Effector memory CD8-positive, alpha-beta T cell (primary cell): ENCODE measurements around the gene FAM3D.

Source experiments
- ATAC-seq: fragments of 150-1000 bp; cut with Tn5 transposase; replicated peaks from 2 replicates; pipeline ENCODE4 v1.10.0; 2021; ENCODE audit warnings: mild to moderate bottlenecking, moderate library complexity
- DNase-seq, 3 experiments: peaks; one replicate each; pipeline ENCODE4 v3.0.0; 2021
- H3K27ac Mint-ChIP-seq, 2 donors: one replicate each; pipeline ENCODE4 v1.8.0; 2022; ENCODE audit warnings: mild to moderate bottlenecking in 2 of 2, mixed read lengths in 2 of 2, moderate library complexity in 2 of 2
- H3K27me3 Mint-ChIP-seq, 2 donors: one replicate each; pipeline ENCODE4 v1.8.0; 2022; ENCODE audit warnings: mixed read lengths in 2 of 2
- H3K36me3 Mint-ChIP-seq: one replicate; pipeline ENCODE4 v1.8.0; 2022; ENCODE audit warnings: mild to moderate bottlenecking, moderate library complexity, mixed read lengths; ENCODE audit not compliant: insufficient read depth
- H3K4me1 Mint-ChIP-seq, 2 donors: one replicate each; pipeline ENCODE4 v1.8.0; 2022; ENCODE audit warnings: low read depth in 2 of 2, mixed read lengths in 2 of 2
- H3K4me3 Mint-ChIP-seq, 2 donors: one replicate each; pipeline ENCODE4 v1.8.0; 2022; ENCODE audit warnings: mild to moderate bottlenecking in 2 of 2, mixed read lengths in 2 of 2, moderate library complexity in 2 of 2
- H3K9me3 Mint-ChIP-seq, 2 donors: one replicate each; pipeline ENCODE4 v1.8.0; 2022; ENCODE audit warnings: mixed read lengths in 2 of 2

Gene FAM3D

GRCh38 chr3:58585005-58585786, 81.4 kb downstream of the FAM3D start:
- Mint-ChIP-seq H3K27ac (peak overlapping the region in 1 of 2 donors; percentile 75), H3K4me1 (peaks cover 19% of the 10 kb centered on the region in 2 donors), H3K27me3 (peaks cover 33 to 67% of the 10 kb centered on the region in 2 donors), H3K36me3 (peaks cover 3% of the 10 kb centered on the region), H3K4me3 (peak overlapping the region; percentile 91 to 97), H3K9me3 (no peaks in the 10 kb centered on the region)
- peak; percentile 93 for ATAC-seq
- peak; percentile 20 to 30 (median 24) for DNase-seq

GRCh38 chr3:58584690-58585004, 81.9 kb downstream of the FAM3D start:
- H3K27me3 Mint-ChIP-seq, result peaks cover 33 to 70% of the 10 kb centered on the region in 2 donors
- ATAC-seq, result peak; percentile 35

More at GRCh38 chr3:58584690-58585004, 81.9 kb downstream of the FAM3D start:
- H3K4me3 Mint-ChIP-seq, result peak overlapping the region; percentile 91 to 97
- peaks cover 8% of the 10 kb centered on the region for H3K36me3 Mint-ChIP-seq
- H3K4me1 Mint-ChIP-seq, result peaks cover 19% of the 10 kb centered on the region in 2 donors
- no peaks in the 10 kb centered on the region for H3K9me3 Mint-ChIP-seq
- no peak for DNase-seq
- H3K27ac Mint-ChIP-seq, result peak overlapping the region in 1 of 2 donors; percentile 75
